SKM-1 (cell line): ENCODE data around the gene IHH.

Source experiments
- DNase-seq: peaks from one replicate; lab custom pipeline; 2025; ENCODE audit not compliant: unreplicated experiment; lab: John Stamatoyannopoulos, UW

Gene IHH

GRCh38 chr2:219021591-219021990, 39.1 kb downstream of the IHH start:
- DNase-seq = no peak

DNA sequence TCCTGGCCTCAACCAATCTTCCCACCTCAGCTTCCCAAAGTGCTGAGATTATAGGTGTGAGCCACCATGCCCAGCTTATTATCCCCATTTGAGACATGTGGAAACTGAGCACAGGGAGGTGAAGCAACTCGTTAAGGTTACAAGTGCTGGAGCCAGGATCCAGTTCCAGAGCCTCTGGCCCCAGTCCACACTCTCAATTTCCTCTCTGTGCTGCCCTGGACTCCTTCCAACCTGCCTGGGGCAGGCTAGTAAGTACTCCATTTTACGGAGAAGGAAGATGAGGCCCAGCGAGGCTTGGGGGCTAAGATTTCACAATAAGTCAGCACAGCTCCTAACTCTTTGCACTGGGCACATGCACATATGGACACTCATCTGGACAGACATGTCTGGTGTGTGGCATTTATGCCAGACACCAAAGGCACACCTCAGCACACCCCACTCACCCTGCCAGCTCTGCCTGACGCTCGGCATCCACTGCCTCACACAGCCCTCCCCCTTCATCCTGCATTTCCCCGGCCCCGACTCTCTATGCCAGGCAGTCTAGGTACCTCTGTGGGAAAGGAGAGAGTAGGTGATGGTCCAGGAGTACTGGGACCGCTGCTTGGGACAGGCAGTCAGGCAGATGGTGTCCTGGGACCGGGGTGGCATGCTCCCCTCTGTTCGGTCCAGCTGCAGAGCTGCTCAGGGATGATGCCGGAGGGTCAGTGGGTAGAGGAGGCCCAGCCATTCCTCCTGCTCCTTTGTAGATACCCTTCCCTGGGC, 39.9 kb downstream of the IHH start:
- no peak for DNase-seq

GRCh38 chr2:219019436-219019835, 41.3 kb downstream of the IHH start:
- no peak for DNase-seq

- DNase-seq = no peak
Observed at GRCh38 chr2:219018726-219019125, 42.0 kb downstream of the IHH start.

- DNase-seq = no peak
Observed at GRCh38 chr2:219018286-219018685, 42.4 kb downstream of the IHH start.

- no peak for DNase-seq
Observed at GRCh38 chr2:219017201-219017931, 43.4 kb downstream of the IHH start.

GRCh38 chr2:219016721-219017120, 44.0 kb downstream of the IHH start:
- DNase-seq = no peak

GRCh38 chr2:219010873-219011272, 49.8 kb downstream of the IHH start:
- DNase-seq = no peak

- DNase-seq = no peak
Observed at GRCh38 chr2:219010162-219010756, 50.5 kb downstream of the IHH start.

GRCh38 chr2:219009294-219009693, 51.4 kb downstream of the IHH start:
- DNase-seq = no peak
